Natural killer cell (primary cell): ENCODE results near the gene MAP1LC3B2. TPM values are rescaled to one million over a fixed set of nuclear protein-coding genes. Genes with fewer than 3 reads are reported as not detected.

Experiments
- ATAC-seq, 3 donors: fragments of 150-1000 bp in 2 of 3; fragments of 200-7000 bp in 1 of 3; cut with Tn5 transposase; 1 replicate in 1 of 3; 2 replicates in 2 of 3; pipeline ENCODE4 v1.10.0; 2021; ENCODE audit warnings: mild to moderate bottlenecking in 2 of 3, moderate library complexity in 2 of 3
- DNase-seq, 2 donors: peaks; one replicate each; pipeline versions ENCODE4 v3.0.0 to v3.0.0-alpha.2; 2013 to 2021; ENCODE audit warnings: mixed read lengths in 1 of 2
- H3K27ac ChIP-seq: one replicate; pipeline ENCODE4 v1.5.1; 2013; ENCODE audit warnings: mild to moderate bottlenecking, low read length
- H3K27me3 ChIP-seq: one replicate; pipeline ENCODE4 v1.6.1; 2013; ENCODE audit warnings: low read length; ENCODE audit not compliant: control insufficient read depth, insufficient read depth
- H3K36me3 ChIP-seq: one replicate; pipeline ENCODE4 v1.6.1; 2013; ENCODE audit warnings: low read length; ENCODE audit not compliant: control insufficient read depth, insufficient read depth
- H3K4me1 ChIP-seq: one replicate; pipeline ENCODE4 v1.6.1; 2013; ENCODE audit warnings: low read length; ENCODE audit not compliant: control insufficient read depth, insufficient read depth
- H3K4me3 ChIP-seq: one replicate; pipeline ENCODE4 v1.5.1; 2013; ENCODE audit warnings: low read length
- H3K9me3 ChIP-seq: one replicate; pipeline ENCODE4 v1.6.1; 2013; ENCODE audit warnings: low read length; ENCODE audit not compliant: control insufficient read depth, insufficient read depth
- H3K27ac Mint-ChIP-seq, 2 donors: one replicate each; pipeline ENCODE4 v1.8.0; 2022; ENCODE audit warnings: mild to moderate bottlenecking in 2 of 2, mixed read lengths in 2 of 2, moderate library complexity in 1 of 2
- H3K27me3 Mint-ChIP-seq, 2 donors: one replicate each; pipeline ENCODE4 v1.8.0; 2022; ENCODE audit warnings: low read depth in 2 of 2, mixed read lengths in 2 of 2
- H3K36me3 Mint-ChIP-seq: one replicate; pipeline ENCODE4 v1.8.0; 2022; ENCODE audit warnings: mixed read lengths
- H3K4me1 Mint-ChIP-seq, 2 donors: one replicate each; pipeline ENCODE4 v1.8.0; 2022; ENCODE audit warnings: mixed read lengths in 2 of 2
- H3K4me3 Mint-ChIP-seq: one replicate; pipeline ENCODE4 v1.8.0; 2022; ENCODE audit warnings: mild to moderate bottlenecking, moderate library complexity, mixed read lengths
- H3K9me3 Mint-ChIP-seq, 2 donors: one replicate each; pipeline ENCODE4 v1.8.0; 2022; ENCODE audit warnings: mixed read lengths in 2 of 2
- WGBS: methylation state at CpG from one replicate; pipeline ENCODE4 v1.1.7; 2013; ENCODE audit warnings: missing lambda C conversion rate; ENCODE audit not compliant: insufficient coverage; 5-methylcytosine and 5-hydroxymethylcytosine counted together
- intact Hi-C: fragments of 100-400 bp; cut with micrococcal nuclease; formaldehyde crosslinking; loops from one replicate; pipeline ENCODE4 v1.14.2; 2022
- total RNA-seq, 4 donors: library from RNA; stranded (reverse); fragments of 120-200 nt in 1 of 4; gene quantifications; one replicate each; pipeline versions ENCODE4 v1.2.3 to v1.2.4, GENCODE V29; 2013 to 2022
- TF ChIP-seq, protein P1 (sequence below): fragments of 200-600 bp; IDR thresholded peaks from one replicate; pipeline ENCODE4 v1.8.0; 2022; ENCODE audit warnings: antibody characterized with exemption

MAP1LC3B2 gene
- total RNA-seq, 3 donors from 2014 or later (not counting 1 experiment from before 2014, with no cell fraction given), result 1.5 to 3.7 (median 3.3) TPM

DNA sequence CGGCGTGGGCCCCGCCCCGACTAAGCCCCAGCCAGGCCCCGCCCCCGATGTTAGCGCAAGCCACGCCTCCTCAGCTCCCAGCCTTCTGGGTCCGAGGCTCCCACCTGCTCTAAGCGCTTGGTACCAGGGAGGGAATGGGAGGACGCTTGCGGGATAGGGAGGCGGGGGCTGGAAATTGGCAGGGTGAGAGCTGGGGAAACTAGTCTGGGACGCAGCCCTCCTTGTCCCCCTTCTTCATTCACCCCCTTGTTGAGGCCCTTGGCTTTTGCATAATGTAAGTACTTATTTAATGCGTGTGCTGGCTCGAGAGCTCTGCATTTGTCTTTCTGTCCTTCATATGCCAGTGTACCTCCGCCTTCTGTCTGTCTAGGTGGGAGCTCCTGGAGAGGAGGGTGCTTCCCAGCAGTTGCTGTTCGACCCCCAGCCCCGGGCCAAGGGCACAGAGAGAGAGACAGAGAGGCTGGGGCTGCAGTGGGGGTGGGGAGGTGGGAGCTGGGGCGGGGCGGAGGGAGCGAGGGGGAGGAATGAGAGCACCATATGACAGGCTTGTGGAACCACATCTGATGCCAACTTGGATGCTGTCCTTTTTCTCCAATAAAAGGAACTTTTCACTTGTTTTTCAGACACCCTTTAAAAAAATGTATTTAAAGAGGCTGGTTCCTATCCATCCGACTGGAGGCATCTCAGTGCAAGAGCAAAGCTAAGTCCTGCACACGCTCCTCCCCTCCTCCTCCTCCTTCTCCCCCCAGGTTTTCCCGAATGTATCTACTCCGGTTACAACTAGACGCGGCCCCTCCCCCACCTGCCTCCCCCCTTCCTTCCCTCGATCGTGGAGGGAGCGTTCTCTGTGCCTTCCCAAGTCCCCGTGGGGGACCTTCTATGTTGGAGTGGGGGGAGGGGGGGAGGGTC is 25.6 kb upstream of the MAP1LC3B2 start:
- Mint-ChIP-seq H3K27ac (peak overlapping the region in 1 of 2 donors; percentile 83), H3K27me3 (peaks cover 13 to 20% of the 10 kb centered on the region in 2 donors), H3K4me1 (peaks cover 21 to 31% of the 10 kb centered on the region in 2 donors), H3K36me3 (no peaks in the 10 kb centered on the region), H3K4me3 (peak overlapping the region; percentile 93), H3K9me3 (no peaks in the 10 kb centered on the region)
- peak; percentile 88 to 95 (median 93) for ATAC-seq
- WGBS, result 2% methylated on average over 21 of the region's 32 CpGs
- Histone ChIP-seq H3K27me3 (no peaks in the 10 kb centered on the region), H3K36me3 (no peaks in the 10 kb centered on the region), H3K9me3 (no peaks in the 10 kb centered on the region), H3K27ac (no peak overlapping the region), H3K4me1 (peaks cover 33% of the 10 kb centered on the region), H3K4me3 (peak overlapping the region; percentile 50)
- intact Hi-C loops, result no loop called here
- TF ChIP-seq, protein P1, sequence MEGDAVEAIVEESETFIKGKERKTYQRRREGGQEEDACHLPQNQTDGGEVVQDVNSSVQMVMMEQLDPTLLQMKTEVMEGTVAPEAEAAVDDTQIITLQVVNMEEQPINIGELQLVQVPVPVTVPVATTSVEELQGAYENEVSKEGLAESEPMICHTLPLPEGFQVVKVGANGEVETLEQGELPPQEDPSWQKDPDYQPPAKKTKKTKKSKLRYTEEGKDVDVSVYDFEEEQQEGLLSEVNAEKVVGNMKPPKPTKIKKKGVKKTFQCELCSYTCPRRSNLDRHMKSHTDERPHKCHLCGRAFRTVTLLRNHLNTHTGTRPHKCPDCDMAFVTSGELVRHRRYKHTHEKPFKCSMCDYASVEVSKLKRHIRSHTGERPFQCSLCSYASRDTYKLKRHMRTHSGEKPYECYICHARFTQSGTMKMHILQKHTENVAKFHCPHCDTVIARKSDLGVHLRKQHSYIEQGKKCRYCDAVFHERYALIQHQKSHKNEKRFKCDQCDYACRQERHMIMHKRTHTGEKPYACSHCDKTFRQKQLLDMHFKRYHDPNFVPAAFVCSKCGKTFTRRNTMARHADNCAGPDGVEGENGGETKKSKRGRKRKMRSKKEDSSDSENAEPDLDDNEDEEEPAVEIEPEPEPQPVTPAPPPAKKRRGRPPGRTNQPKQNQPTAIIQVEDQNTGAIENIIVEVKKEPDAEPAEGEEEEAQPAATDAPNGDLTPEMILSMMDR, result no peak
- peak; percentile 60 to 81 for DNase-seq

DNA sequence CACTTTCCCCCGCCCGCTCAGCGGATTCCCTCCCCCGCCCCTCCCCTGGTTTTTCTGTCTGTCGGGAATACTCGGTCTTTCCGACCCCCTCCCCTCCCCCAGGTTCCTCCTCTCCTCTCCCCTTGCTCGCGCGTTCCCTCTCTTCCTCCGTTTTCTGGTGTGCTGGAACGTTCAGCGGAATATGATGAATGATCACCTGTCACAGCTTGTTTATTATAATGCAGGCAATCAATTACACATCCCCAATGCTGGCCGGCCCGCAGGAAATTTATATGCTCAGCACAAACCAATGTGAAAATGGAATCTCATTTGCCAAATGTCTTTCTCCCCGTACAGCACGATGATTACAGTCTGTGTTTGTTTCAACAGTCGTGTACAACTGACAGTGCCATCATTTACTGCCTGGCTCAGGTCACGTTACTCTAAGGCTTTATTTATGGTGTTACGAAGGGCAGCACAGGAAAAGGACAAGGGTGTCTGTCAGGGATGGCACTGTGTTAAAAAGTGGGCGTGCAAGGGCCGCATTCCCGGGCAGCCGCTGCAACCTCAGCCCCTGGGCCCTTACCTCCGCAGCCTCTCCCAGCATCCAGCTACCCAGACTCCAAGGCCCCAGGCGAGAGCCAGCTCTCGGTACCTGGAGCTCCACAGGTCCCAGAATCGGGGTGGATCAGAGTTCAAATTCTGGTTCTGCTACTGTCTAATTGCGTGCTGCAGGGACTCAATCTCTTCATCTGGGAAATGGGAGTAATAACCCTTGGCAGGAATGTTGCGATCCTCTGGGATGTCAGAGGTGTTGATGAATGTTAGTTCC is 24.7 kb upstream of the MAP1LC3B2 start:
- H3K4me1 Mint-ChIP-seq, result peaks cover 21 to 31% of the 10 kb centered on the region in 2 donors
- DNase-seq (no peak), ATAC-seq (no peak)
- H3K27me3 Mint-ChIP-seq, result peaks cover 15 to 16% of the 10 kb centered on the region in 2 donors
- 36% methylated on average over 30 of the region's 30 CpGs for WGBS
- Histone ChIP-seq H3K36me3 (no peaks in the 10 kb centered on the region), H3K4me1 (peaks cover 41% of the 10 kb centered on the region), H3K27me3 (no peaks in the 10 kb centered on the region), H3K27ac (no peak overlapping the region), H3K9me3 (no peaks in the 10 kb centered on the region), H3K4me3 (peak overlapping the region; percentile 50)
- no peaks in the 10 kb centered on the region for H3K36me3 Mint-ChIP-seq
- intact Hi-C loops, result no loop called here
- TF ChIP-seq, protein P1, result no peak
- no peaks in the 10 kb centered on the region for H3K9me3 Mint-ChIP-seq
- H3K4me3 Mint-ChIP-seq, result peak overlapping the region; percentile 93
- peak overlapping the region in 1 of 2 donors; percentile 83 for H3K27ac Mint-ChIP-seq

DNA sequence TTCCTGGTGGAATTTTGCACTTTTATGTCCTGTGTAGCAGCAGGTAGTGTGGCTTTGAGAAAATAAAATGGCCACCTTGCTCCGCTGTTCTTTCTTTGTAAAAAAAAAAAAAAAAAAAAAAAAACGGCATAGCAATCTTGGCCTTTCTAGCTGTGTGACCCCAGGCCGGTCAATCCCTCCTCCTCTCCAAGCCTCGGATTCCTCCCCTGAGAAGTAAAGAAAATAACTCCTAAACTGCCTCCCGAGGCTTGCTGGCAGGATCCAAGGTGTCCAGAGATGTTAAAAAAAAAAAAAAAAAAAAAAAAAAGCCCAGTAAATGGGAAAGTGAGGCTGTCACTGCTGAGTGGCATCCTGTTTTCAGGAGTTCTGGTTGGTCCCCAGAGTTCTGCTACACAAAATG is 23.9 kb upstream of the MAP1LC3B2 start:
- Histone ChIP-seq H3K4me1 (peaks cover 43% of the 10 kb centered on the region), H3K27ac (no peak overlapping the region), H3K27me3 (no peaks in the 10 kb centered on the region), H3K9me3 (no peaks in the 10 kb centered on the region), H3K4me3 (no peak overlapping the region), H3K36me3 (no peaks in the 10 kb centered on the region)
- H3K4me1 Mint-ChIP-seq, result peaks cover 21 to 31% of the 10 kb centered on the region in 2 donors
- intact Hi-C loops, result no loop called here
- H3K36me3 Mint-ChIP-seq, result no peaks in the 10 kb centered on the region
- no peak for DNase-seq
- no peak overlapping the region for H3K27ac Mint-ChIP-seq
- H3K27me3 Mint-ChIP-seq, result peaks cover 12 to 18% of the 10 kb centered on the region in 2 donors
- TF ChIP-seq, protein P1, result no peak
- no peaks in the 10 kb centered on the region for H3K9me3 Mint-ChIP-seq
- ATAC-seq, result no peak
- WGBS, result 89% methylated on average over 3 of the region's 5 CpGs
- peak overlapping the region; percentile 93 for H3K4me3 Mint-ChIP-seq
